ENCODE results near the gene ZNF217.
A peak's percentile ranks its signal among the peaks of the same experiment; 100 is the strongest.
"Not testable (repeated sequence)": the region's sequence is repeated elsewhere in the genome, so short reads cannot be mapped to it uniquely, and the experiment has no call there.

Gene ZNF217

GRCh38 chr20:53567379-53567917, 26.2 kb downstream of the ZNF217 start:
- no peak for DNase-seq (ENCODE audit: low spot score)

GRCh38 chr20:53566623-53567022, 27.0 kb downstream of the ZNF217 start:
- not testable (repeated sequence) for DNase-seq (ENCODE audit: low spot score)

GRCh38 chr20:53565254-53565653, 28.4 kb downstream of the ZNF217 start:
- no peak for DNase-seq (ENCODE audit: low spot score)

GRCh38 chr20:53562104-53562764, 31.4 kb downstream of the ZNF217 start:
- DNase-seq (ENCODE audit: low spot score) = not testable (repeated sequence)

GRCh38 chr20:53561505-53561904, 32.1 kb downstream of the ZNF217 start:
- no peak for DNase-seq (ENCODE audit: low spot score)

- DNase-seq (ENCODE audit: low spot score) = no peak
These were observed 33.8 kb downstream of the ZNF217 start for GRCh38 chr20:53559816-53560215.

- no peak for DNase-seq (ENCODE audit: low spot score)
These were observed 36.5 kb downstream of the ZNF217 start for GRCh38 chr20:53557130-53557529.

GRCh38 chr20:53556267-53556897, 37.3 kb downstream of the ZNF217 start:
- DNase-seq (ENCODE audit: low spot score) = no peak

GRCh38 chr20:53555816-53556215, 37.8 kb downstream of the ZNF217 start:
- no peak for DNase-seq (ENCODE audit: low spot score)

GRCh38 chr20:53555081-53555480, 38.6 kb downstream of the ZNF217 start:
- no peak for DNase-seq (ENCODE audit: low spot score)

GRCh38 chr20:53552572-53552893, 41.1 kb downstream of the ZNF217 start:
- DNase-seq (ENCODE audit: low spot score) = not testable (repeated sequence)

GRCh38 chr20:53551719-53552571, 41.7 kb downstream of the ZNF217 start:
- not testable (repeated sequence) for DNase-seq (ENCODE audit: low spot score)

GRCh38 chr20:53550280-53551187, 43.1 kb downstream of the ZNF217 start:
- DNase-seq (ENCODE audit: low spot score) = no peak

- peak; percentile 77 for DNase-seq (ENCODE audit: low spot score)
These were observed 45.9 kb downstream of the ZNF217 start for GRCh38 chr20:53547664-53548239.

- no peak for DNase-seq (ENCODE audit: low spot score)
These were observed 54.1 kb downstream of the ZNF217 start for GRCh38 chr20:53539516-53539915.

GRCh38 chr20:53536382-53536781, 57.3 kb downstream of the ZNF217 start:
- not testable (repeated sequence) for DNase-seq (ENCODE audit: low spot score)

- no peak for DNase-seq (ENCODE audit: low spot score)
These were observed 57.8 kb downstream of the ZNF217 start for GRCh38 chr20:53535878-53536277.

GRCh38 chr20:53534037-53534436, 59.6 kb downstream of the ZNF217 start:
- no peak for DNase-seq (ENCODE audit: low spot score)

- DNase-seq (ENCODE audit: low spot score) = no peak
These were observed 60.1 kb downstream of the ZNF217 start for GRCh38 chr20:53533500-53533899.

GRCh38 chr20:53532654-53533312, 60.9 kb downstream of the ZNF217 start:
- DNase-seq (ENCODE audit: low spot score) = not testable (repeated sequence)

GRCh38 chr20:53530440-53530839, 63.2 kb downstream of the ZNF217 start:
- DNase-seq (ENCODE audit: low spot score) = no peak

All from pons (tissue), 1 donor.